Embryonic facial prominence (tissue), 1 donor: ENCODE results near the gene ERI3.

Source experiments
- DNase-seq: peaks from one replicate; pipeline ENCODE4 v3.0.0-alpha.2; 2016; ENCODE audit errors: extremely low spot score

Gene ERI3

DNA sequence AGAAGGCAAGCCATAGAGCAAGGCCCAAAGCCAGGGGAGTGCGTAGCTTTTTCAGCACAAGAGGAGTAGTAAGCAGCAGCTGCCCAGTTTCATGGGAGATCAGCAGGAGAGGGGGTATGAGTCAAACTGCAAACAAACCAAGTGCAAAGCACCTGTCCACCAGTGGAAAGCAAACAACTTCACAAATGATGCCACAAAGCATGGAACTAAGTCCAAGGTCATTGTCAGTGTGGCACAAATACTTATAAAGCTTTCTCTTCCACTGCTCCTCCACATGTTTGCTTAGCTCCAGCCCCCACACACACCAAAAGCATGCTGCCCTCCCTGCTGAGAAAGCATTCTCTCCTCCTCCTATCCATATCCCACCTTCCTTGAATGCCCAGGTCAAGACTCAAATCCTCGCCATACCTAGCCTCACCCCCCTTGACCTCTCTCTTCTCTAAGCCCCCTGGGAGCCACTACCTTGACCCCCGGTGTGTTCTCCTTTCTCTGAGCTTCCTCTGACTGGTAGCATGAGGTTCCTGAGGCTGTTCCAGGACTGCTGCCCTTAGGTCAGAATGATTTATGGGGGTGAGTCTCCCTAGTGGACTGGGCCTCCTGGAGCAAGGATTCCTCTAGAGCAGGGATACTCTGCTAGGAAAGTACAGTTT lies 71.4 kb downstream of the ERI3 start:
- DNase-seq: no peak

DNA sequence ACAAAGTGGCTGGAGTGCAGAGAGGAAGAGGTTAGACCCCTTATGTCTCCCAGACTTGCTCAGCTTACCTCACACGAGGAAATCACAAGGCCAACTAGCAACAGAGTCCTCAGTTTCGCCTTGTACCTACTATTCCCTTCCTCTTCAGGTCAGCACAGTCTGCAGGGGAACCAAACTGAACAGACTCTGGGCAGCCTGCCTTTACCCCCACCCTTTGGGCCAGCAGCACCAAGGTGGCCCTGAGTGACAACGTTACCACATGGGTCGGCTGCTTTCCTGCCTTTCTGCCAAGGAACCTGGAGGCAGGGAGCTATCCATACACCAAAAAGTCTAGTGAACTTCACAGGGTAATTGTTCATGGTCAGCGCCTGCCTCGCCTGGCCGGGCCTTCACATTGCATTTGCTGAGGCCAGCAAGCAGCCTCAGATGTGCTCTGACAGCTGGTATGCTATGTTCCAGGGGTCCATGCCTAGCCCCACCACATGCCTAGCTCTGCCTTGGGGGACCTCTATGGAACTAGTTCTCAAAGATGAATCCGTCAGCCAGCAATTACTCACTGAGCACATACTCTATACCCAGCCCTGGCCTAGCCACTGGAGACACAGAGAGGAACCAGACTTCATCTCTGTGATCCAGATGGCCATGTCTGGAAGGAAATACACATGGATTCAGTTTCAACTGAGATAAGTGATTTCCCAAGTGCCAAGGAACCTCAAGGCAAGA lies 72.2 kb downstream of the ERI3 start:
- no peak for DNase-seq

DNA sequence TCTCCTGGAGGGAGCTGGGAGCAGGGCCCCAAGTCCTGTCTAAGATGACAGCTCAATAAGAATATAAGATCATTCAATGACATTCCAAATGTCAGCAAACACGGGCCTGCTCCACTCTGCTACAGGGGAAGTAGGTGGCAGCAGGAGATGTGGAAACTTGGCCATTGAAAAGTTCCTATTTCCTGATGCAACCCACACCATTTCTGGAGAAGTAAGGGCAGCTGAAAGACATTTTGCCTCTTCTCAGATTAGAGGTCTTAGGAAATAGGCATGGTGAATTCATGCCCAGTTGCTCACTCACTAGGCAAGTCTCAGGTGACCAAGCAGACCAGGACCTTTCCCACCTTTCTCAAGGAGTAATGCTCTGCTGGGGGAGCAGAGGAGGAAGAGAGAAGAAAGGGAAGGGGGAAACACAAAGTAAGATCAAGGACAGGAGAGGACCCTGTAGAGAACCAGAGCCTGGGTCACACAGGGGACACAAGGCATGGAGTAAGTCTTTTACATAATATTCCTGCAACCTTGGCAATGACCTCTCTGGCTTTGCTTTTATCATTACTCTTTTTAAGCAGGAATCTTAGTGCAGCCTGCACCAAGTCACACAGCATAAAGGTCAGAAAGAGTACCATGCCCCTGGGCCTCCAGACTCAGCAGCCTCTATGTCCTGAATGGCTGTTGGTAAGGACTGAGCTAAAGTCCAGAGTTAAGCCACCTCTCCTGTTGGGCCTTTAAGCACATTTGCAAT lies 72.9 kb downstream of the ERI3 start:
- no peak for DNase-seq

DNA sequence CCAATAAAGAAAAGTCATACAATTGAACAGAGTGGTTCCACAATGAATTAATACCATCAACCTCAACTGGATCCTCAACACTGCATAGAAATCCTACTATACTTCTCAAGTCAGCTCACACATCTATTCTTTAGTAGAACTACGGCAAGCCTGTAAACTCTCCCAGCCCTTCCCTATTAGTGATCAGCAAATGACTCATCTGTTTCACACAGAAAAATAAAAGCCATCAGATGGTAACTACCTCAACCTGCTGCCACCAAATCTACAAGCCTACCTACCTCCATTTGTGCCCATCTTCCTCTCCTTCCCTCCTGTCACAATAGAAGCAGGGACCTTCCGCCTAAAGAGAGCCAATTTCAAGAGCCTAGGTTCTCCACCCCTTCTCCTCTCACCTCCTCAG lies 78.2 kb downstream of the ERI3 start:
- no peak for DNase-seq

DNA sequence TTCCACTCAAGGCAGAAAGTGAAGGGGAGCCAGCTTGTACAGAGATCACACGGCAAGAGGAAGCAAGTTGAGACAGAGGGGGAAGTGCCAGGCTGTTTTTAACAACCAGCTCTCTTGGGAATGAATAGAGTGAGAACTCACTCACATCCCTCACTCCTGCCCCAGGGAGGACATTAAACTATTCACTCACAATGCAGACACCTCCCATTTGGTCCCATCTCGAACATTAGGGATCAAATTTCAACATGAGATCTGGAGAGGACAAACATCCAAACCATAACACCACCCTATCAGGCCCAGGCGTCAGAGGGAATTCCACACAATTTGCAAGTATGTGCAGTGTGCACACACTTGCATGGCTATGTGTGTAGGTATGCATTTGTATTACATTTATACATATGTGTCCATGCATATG lies 79.1 kb downstream of the ERI3 start:
- DNase-seq: no peak

DNA sequence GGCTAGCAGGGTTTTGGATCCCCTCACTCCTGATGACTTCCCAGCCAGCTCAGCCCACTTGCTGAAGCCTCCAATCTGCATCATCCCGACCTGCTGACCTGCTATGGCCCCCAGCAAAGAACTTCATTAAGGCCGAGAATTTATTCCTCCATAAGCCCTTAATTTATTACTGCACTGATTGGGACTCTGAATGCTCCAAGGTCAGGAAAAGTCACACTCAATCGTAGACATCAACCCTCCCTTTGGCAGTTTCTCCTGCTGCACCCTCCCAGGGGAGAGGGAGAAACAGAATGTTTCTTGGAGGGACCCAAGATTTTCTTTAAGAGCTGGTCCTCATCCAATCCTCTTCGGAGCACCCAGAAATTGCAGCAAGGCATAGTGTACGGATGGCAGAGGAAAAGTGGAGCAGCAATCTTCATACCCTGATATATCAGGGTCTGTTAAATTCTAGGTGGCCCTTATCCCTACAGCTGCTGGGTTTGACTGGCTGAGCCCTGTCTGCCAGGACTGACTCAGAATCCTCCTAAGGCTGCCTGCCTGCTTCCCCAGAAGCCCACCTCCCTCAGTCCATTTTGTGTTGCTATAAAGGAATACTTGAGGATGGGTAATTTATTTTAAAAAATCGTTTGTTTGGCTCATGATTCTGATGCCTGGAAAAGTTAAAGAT lies 79.6 kb downstream of the ERI3 start:
- no peak for DNase-seq

DNA sequence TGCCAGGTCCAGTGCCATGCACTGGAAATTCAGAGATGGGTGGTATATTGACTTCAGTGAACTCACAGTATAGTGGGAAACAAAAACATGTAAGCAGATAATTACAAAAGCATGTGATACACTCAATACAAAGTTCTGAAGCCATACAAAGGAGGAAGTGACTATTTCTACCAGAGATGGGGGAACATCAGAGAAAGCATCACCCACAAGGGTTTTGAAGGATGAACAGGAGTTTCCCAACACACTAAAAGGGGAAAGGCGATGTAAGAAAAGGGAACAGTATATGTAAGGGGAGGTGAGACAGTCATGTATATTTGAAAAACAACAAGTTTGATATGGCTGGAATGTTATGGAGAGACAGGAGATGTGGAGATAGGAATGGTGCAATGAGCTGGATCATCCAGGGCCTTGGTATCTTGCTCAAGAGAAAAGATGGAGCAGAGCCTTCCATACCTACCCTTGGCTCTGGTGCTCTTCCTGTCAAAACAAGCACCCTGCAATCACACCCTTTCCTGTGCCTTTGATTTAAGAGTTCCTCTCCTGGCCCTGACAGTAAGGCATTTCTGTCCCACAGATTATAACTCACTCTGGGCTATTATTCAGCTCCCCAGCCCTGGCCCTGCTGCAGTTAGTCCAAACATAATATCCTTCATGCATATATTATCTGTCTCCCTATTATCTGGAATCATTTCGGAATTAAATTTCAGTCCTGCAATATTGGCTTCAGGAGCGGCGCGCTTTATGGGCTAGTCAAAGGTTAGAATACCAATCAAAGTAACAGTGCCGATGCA lies 81.3 kb downstream of the ERI3 start:
- no peak for DNase-seq

DNA sequence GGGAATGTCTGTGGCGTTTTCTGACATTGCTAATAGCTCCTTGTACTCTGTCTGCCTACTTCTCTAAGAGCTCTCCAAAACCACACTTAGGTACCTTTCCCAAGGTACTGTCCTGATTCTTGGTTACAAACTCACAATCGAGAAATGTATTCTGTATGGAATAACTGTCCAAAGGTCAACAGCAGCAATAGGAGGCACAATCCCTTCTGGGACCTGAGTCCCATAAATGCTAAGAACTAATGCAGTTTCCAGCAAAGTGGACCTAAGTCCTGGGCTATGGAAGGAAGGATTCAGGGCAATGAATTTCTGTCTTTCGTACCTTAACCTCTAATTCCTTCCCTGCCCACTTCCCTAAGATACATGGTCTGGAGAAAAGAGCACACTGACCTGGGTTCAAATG lies 82.1 kb downstream of the ERI3 start:
- no peak for DNase-seq

DNA sequence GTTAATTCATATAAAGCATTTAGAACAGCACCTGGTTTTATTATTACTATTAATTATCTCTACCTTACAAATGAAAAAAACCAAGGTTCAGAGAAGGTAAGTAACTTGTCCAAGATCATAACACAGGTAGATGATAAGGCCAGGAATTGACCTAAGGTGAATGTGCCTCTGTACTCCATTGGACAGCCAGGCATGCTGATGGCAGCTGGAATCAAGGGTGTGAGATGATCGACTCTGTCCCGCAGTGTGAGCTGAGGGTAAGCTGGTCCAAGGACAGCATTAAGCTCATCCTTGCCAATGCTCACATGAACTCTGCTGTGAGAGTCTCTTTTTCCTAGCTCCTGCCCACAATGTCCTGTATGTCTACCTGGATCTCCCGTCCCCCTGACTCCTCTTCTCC lies 83.4 kb downstream of the ERI3 start:
- no peak for DNase-seq

DNA sequence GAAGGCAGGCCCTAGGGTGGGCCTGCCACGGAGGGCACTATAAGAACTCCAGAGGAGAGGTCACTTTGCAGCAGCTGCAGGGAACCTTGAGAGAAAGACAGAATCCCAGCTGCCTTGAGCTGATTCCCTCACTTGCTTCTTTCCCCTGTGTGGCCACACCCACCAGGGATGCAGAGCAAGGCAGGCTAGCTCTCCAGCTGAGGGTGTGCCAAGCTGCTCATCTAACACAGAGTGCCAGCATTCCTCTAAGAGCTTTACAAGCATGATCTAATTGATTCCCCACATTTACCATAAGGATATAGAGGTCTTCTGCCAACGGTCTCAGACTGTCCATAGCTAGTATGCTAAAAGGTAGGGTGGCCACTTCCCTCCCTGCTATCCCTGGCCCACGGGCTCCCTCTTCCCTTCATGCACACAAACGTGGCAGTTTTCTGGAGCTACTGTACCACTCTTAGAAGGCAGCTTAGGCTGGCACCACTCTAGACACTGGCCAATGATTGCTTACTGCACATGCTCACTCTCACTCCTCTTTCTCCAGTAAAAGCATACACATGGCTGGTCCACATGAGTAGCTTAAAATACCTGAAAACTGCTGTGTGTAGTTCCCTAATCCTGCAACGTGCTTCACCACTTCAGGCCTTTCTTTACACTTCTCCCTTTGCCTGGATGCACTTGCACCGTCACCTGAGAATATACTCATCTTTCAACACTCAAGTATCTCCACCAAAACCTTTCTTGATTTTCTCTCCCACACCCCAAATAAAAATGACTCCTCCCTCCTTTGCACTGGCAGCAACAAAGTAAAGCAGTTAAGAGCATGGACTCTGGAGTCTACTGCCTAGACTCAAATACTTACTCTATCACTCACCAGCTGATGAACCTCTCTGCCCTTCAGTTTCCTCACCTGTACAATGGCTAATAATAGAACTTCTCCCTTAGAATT lies 84.1 kb downstream of the ERI3 start:
- DNase-seq: no peak

DNA sequence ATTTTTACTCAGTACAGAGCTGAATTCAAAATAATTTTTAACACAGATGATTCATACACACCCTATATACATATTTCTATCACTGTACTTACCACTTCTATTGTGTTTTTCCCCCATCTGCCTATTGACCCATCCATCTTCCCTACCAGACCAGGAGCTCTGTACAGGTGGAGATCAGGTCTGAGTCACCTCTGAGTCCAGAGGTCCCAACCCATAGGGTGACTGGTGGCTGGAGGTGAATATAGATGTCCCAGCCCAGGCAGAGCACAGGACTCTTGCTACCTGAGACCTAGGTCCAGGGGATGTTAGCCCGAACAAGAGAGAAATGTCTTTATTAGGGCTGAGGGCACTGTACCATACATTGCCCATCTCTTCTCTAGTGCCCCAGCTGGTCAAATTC lies 87.0 kb downstream of the ERI3 start:
- no peak for DNase-seq

DNA sequence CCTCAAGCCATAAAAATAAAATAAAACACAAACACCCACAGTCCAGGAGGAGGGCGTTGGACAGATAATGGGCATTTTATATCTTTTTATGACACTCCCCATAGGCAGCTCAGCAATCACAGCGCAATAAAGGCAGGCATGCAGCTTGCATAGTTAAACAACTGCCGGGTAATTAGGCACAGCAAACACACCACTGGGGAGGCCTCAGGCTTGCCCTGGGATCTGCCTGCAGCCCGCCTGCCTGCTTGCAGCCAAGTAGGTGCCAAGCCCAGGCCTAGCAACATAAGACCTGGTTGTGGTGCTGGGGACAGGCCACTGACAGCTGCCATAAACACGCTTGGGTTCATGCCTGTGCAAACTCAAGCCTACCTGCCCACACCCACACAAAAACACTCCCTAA lies 87.6 kb downstream of the ERI3 start:
- DNase-seq: no peak

DNA sequence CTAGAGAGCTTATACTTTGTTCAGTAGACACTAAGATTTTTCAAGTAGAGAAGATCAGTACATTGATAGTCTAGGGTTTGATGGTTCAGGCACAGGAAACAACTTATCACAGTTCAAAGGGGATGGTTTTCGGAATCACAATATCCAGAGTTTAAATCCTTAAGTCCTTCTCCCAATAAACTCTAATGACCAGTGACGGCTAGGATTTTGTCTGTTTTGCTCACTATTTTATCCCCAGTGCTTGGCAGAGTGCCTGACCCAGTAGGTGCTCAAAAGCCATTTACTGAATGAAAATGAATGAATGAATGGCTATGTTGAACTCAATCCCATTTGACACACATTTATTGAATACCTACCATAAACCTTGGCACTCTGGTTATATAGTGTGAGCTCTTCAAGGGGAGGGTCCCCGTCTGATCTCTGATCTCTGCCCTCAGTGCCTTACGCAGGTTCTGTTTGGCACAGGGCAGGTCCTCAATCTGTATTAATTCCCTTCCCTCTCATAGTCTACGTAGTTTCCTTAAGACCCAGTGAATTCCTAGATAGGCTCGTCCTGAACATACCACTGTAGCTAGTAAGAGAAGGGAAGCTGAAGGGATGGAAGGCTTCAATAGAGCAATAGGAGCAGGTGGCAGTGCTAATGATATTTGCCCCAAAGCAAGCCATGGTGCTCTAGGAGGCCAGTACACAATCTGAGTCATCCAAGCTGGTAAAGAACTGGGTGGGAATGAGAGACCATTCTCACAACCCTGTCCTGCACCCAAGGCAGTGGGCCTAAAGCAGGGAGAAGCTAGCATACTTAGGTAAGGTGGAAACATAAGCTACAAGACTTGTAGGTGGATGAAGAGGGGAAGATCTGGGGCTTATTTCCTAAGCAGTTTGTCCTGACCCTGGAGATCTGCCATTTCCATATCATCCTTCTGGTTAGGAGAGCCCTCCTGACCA lies 88.4 kb downstream of the ERI3 start:
- DNase-seq: no peak

DNA sequence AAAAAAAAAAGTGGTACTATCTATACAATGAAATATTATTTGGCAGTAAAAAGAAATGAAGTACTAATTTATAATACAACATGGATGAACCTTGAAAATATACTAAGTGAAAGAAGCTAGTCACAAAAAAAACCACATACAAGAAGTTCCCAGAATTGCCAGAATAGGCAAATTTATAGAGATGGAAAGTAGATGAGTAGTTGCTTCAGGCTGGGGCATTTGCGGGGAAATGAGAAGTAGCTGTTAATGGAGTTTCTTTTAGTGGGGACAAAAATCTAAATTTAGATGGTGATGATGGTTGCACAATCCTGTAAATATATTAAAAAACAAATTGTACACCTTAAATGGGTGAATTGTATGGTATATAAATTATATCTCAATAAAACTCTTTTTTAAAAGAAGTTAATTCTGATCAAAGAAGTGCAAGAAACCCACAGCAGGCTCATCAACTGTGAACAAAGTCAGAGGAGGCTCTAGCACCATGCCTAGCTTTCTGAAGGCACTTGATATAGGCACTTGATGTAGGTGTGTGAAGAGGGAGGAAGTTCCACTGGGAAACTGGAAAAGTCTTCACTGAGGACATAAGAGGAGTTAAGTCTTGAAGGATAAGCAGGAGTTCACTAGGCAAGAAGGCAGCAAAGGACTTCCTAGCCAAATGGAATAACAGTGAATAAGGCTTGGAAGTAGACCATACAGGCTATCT lies 89.2 kb downstream of the ERI3 start:
- DNase-seq: no peak

DNA sequence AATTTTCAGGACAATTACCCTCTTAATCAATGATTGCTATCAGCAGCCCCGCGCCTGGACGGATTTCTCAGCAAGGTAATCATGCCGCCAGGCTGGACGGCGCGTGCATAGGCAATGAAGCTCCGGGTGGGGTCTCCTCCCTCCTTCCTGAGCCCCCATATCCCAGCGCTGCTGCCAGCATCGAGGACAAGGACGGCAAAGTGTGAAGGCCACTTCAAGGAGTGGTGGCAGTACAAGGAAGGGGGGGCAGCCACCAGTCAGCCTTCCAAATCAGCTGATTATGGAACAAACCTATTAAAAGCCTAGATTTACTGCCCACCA lies 90.6 kb downstream of the ERI3 start:
- no peak for DNase-seq

DNA sequence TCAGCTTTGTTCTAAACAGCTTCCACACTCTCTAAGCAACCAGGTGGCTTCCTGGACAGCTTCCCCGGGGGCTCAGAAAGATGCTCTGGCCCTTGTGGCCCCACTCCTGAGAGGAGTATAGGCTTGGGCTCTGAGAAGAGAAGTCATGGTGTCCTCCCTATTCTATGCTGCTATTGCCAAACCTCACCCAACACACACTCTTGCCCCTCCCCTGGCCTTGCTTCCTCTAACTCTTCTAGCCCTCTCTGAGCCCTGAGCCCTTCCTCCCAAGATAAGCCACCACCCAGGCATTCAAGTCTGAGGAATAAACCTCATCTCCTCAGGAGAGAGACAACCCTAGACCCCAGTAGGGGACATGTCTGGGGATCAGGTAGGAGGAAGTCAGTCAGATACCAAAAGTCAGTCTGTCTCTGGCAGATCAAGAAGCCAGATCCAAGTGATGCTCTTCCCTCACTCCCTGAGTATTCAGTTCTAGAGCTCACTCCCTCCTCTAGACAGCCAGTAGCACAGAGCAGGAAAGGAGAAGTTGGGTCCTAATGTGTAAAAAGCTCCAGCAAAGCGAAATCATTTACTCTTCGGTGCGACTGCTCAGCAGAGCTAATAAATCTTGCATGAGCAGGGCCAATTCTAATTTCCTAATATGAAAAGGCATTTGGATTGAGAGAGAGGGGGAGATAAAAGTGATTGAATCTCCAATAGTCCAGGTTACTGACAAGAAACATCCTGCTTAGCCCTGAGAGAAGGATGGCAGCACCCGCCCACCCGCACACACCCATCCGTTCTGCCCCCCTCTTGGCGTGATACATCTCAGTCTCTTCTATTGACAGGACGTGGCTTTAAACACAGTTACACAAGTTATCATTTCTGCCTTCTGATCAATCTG lies 91.2 kb downstream of the ERI3 start:
- DNase-seq: no peak

DNA sequence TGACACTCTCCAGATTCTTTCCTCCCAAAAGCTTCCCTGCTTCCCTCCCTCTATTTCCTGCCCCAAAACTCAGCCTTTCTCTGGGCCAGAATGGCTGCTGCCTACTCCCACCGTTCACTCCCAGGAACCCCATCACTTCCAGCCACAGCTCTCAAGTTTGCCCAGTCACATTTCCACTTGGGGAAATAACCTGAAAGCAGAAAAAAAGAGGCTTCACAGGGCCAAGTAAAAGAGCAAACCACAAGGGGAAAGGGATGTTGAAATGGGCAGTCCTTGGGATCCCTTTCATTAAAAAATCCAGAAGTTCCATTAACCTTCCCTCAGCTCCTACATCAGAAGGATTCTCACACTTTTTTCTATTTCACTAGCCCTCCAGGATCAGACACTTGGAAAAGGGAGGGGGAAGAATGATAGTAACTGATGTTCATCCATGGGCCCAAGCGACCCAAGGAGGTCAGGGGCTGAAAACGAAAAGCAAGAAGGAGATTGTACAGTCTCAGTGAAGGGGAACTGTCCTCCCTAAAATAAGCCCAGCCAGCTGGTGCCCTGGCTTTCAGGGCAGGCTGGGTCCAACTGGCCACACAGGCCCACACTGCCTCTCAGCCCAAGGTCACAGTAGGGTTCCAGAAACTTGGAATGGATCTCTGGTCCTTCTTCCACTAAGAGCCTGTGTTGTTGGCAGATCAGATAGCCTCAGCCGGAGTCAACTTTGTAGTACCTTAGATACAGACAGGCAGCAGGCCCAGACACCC lies 92.1 kb downstream of the ERI3 start:
- DNase-seq: no peak
